HEK293T (cell line): ENCODE data around the gene LEFTY1.
"Not testable (repeated sequence)": the region's sequence is repeated elsewhere in the genome, so short reads cannot be mapped to it uniquely, and the experiment has no call there.

ENCODE experiments used
- CTCF ChIA-PET: fragments of 350-600 bp; formaldehyde crosslinking; extraction: SDS; loops from one replicate; lab custom pipeline; 2021; ENCODE audit warnings: antibody characterized with exemption, inconsistent platforms; lab: Yijun Ruan, JAX
- POLR2A ChIA-PET: fragments of 350-600 bp; formaldehyde crosslinking; extraction: SDS; loops from one replicate; lab custom pipeline; 2020; ENCODE audit warnings: antibody characterized with exemption, inconsistent platforms; lab: Yijun Ruan, JAX
- DNase-seq: peaks from one replicate; pipeline ENCODE4 v3.0.0; 2012; ENCODE audit warnings: mixed read lengths; ENCODE audit errors: extremely low spot score
- ARNT ChIP-seq: fragments of 450-650 bp; IDR thresholded peaks from 2 replicates; pipeline ENCODE4 v1.6.1; 2017; ENCODE audit warnings: mild to moderate bottlenecking
- BHLHE40 ChIP-seq: fragments of 450-650 bp; IDR thresholded peaks from 2 replicates; pipeline ENCODE4 v1.6.1; 2016; ENCODE audit warnings: mild to moderate bottlenecking, moderate library complexity, borderline replicate concordance
- CTBP1 ChIP-seq: fragments of 450-650 bp; IDR thresholded peaks from 2 replicates; pipeline ENCODE4 v1.6.1; 2016; ENCODE audit warnings: borderline replicate concordance
- ELF4 ChIP-seq: fragments of 450-650 bp; IDR thresholded peaks from 2 replicates; pipeline ENCODE4 v1.6.1; 2017; ENCODE audit warnings: antibody characterized with exemption
- FOXA1 ChIP-seq: fragments of 450-650 bp; IDR thresholded peaks from 2 replicates; pipeline ENCODE4 v1.6.1; 2016; ENCODE audit warnings: mild to moderate bottlenecking
- FOXK2 ChIP-seq: fragments of 450-650 bp; IDR thresholded peaks from 2 replicates; pipeline ENCODE4 v1.6.1; 2016; ENCODE audit warnings: mild to moderate bottlenecking
- FOXM1 ChIP-seq: fragments of 450-650 bp; IDR thresholded peaks from 2 replicates; pipeline ENCODE4 v1.6.1; 2017; ENCODE audit warnings: mild to moderate bottlenecking, borderline replicate concordance
- HDGF ChIP-seq: fragments of 450-650 bp; IDR thresholded peaks from 2 replicates; pipeline ENCODE4 v1.6.1; 2017; ENCODE audit warnings: antibody characterized with exemption, borderline replicate concordance
- L3MBTL2 ChIP-seq: fragments of 450-650 bp; conservative IDR thresholded peaks from 2 replicates; pipeline ENCODE4 v1.6.1; 2016; ENCODE audit warnings: mild to moderate bottlenecking
- LEF1 ChIP-seq: fragments of 450-650 bp; IDR thresholded peaks from 2 replicates; pipeline ENCODE4 v1.6.1; 2017; ENCODE audit warnings: mild to moderate bottlenecking, borderline replicate concordance
- PKNOX1 ChIP-seq: fragments of 450-650 bp; IDR thresholded peaks from 2 replicates; pipeline ENCODE4 v1.6.1; 2016
- SP1 ChIP-seq: fragments of 450-650 bp; IDR thresholded peaks from 2 replicates; pipeline ENCODE4 v1.6.1; 2017
- SUZ12 ChIP-seq: fragments of 450-650 bp; IDR thresholded peaks from 2 replicates; pipeline ENCODE4 v1.6.1; 2016; ENCODE audit warnings: mild to moderate bottlenecking
- TARDBP ChIP-seq: fragments of 450-650 bp; IDR thresholded peaks from 2 replicates; pipeline ENCODE4 v1.6.1; 2016
- ZNF384 ChIP-seq: fragments of 450-650 bp; IDR thresholded peaks from 2 replicates; pipeline ENCODE4 v1.6.1; 2016

LEFTY1 gene

GRCh38 chr1:225840223-225840610, 48.7 kb downstream of the LEFTY1 start:
- POLR2A ChIA-PET = interaction anchor here (1.4 kb wide), 1 partner anchor 63 kb away, joined by 5 read pairs; the partner anchor contains the start of gene SRP9
- DNase-seq = no peak
- TF ChIP-seq LEF1 (no peak), SP1 (no peak), FOXA1 (no peak), HDGF (no peak), FOXM1 (no peak), SUZ12 (no peak), ARNT (no peak), ELF4 (no peak), L3MBTL2 (no peak), BHLHE40 (no peak)
- CTCF ChIA-PET = interaction anchor here (0.9 to 2.6 kb wide), 4 partner anchors 25 to 366 kb away, joined by 3 to 7 read pairs (median 4); no protein-coding TSS in a partner anchor

- POLR2A ChIA-PET = interaction anchor here (1.0 kb wide), 1 partner anchor 61 kb away, joined by 3 read pairs; no protein-coding TSS in a partner anchor
- CTCF ChIA-PET = interaction anchor here (2.6 kb wide), 1 partner anchor 364 kb away, joined by 7 read pairs; no protein-coding TSS in a partner anchor
- TF ChIP-seq L3MBTL2 = no peak
- no peak for TF ChIP-seq FOXA1
- TF ChIP-seq BHLHE40 = no peak
- no peak for TF ChIP-seq CTBP1
- no peak for TF ChIP-seq SP1
- TF ChIP-seq HDGF = no peak
- TF ChIP-seq SUZ12 = no peak
- no peak for TF ChIP-seq TARDBP
- TF ChIP-seq FOXK2 = no peak
- TF ChIP-seq PKNOX1 = no peak
- no peak for TF ChIP-seq ZNF384
- TF ChIP-seq ELF4 = no peak
- no peak for TF ChIP-seq LEF1
- DNase-seq = no peak
These were observed 50.2 kb downstream of the LEFTY1 start for GRCh38 chr1:225838793-225839192.

DNA sequence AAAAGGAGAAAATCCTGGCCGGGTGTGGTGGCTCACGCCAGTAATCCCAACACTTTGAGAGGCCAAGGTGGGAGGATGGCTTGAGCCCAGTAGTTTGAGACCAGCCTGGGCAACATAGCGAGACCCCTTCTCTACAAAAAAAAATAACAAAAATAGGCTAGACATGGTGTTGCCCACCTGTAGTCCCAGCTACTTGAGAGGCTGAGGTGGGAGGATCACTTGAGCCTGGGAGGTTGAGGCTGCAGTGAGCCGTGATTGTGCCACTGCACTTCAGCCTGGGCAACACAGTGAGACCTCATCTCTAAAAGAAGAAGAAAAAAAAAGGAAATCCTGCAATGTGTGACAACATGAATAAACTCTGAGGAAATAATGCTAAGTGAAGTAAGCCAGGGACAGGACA, 52.6 kb downstream of the LEFTY1 start:
- CTCF ChIA-PET, POLR2A ChIA-PET, DNase-seq: not testable (repeated sequence)
